DLD1 (cell line): ENCODE measurements around the gene RAPGEF4.

Experiments used
- in situ Hi-C: cut with HindIII; loops from 2 replicates; pipeline ENCODE4 v1.10.0; 2017; ENCODE audit warnings: low sequenced_read_pairs

RAPGEF4 gene

DNA sequence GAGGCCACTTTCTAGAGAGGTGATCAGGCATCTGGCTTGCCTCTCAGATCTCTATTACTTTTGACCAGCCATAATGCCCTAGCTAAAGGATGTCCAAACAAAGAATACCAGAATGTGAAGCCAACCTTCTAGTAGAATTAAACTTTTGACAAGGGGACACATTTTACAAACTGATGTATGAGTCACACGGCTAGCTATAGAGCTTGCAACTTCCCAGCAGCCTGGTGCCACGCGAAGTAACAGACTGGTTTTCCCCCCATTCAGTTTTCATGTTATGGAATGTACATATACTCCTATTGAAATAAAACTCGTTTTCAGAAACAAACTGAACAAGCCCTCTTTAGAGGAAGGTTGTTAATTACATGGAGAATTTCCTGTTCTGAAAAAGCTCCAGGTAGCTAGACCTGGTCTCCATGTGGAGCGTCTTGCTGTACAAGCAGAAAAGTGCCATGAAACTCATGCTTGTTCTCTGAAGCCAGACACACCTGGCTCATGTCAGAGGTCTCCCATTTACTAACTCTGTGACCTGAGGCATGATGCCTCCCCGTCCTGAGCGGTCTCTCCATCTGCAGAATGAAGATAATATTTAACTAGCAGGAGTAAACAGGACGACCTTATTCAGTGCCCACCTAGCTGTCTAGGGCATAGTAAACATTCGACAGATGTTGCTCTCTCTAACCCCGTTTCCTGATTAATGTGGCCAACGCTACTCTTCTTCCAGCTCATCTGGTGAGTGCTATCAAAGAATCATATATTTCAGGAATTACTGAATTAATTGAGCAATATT is 258.5 kb downstream of the RAPGEF4 start:
- in situ Hi-C loops, result no loop called here

DNA sequence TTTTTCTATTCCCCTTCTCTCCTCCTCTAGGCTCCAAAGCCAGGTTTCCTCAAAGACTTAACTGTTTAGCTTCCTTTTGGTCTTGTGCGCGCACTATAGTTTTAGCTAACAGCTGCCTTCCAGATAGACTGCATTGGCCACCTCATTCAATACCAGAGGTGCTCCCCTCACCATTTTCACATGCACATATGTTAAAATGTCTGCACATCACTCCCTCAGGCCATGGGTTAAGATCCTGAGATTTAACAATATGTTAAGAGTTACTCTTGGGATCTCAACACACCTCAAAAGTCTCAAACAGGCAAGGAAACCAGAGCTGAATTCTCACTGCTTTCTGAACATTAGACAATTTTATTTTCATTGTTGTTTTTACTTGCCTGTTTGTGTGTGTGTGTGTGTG is 259.2 kb downstream of the RAPGEF4 start:
- in situ Hi-C loops, result no loop called here

DNA sequence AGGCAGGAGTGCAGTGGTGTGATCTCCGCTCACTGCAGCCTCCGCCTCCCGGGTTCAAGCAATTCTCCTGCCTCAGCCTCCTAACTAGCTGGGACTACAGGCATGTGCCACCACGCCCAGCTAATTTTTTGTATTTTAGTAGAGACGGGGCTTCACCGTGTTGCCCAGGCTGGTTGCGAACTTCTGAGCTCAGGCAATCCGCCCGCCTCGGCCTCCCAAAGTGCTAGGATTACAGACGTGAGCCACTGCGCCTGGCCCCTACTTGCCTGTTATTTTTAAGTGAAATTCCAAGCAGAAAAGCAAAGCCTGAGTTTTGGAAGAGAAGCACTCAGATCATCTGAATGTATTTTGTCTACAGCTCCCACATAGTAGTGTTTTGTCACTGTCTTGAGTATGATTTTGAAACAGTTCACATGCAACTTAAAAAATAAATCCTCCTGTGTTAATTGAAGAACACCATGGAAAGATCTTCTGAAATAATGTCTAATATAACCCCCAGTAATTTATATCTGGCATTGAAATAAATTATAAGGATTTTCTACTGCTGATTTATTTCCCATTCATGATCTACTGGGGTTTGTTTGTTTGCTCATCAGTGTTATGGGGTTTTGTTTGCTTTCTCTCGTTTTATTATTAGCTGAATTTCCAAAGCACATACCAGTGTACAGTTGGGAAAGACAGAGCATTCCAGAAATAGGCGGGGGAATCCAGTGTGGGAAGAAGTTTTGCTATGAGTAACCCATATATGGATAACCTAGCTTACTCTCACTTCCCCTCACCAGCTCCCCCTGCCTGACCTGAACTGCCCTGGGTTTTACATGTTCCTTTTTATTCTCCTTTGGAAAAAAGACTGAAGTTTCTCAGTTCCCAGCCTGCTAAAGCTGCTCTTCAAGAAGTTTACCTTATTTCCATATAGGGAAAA is 259.9 kb downstream of the RAPGEF4 start:
- in situ Hi-C loops, result no loop called here

DNA sequence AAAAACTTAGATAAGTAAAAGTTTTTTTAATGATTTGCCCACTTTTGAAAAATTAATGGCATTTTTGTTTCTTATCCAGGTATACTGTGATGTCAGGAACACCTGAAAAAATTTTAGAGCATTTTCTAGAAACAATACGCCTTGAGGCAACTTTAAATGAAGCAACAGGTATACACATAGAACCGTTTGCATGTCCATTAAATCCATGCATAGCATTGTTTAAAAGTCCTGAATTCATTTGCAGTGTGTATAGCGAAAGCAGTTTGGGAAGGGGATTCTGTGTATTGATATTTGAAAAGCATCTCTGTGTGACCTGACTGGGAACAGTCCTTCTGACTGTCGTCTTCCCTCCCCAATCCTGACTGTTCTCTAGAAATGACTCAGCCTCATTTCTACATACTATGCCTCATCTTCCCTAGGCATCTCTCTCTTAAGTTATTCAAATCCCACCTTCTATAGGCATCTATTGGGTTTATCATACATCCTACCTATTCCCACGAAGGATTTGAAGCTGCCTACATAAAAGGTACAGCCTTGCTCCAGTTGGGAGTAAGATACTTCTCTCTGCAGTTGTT is 260.8 kb downstream of the RAPGEF4 start:
- in situ Hi-C loops, result no loop called here

DNA sequence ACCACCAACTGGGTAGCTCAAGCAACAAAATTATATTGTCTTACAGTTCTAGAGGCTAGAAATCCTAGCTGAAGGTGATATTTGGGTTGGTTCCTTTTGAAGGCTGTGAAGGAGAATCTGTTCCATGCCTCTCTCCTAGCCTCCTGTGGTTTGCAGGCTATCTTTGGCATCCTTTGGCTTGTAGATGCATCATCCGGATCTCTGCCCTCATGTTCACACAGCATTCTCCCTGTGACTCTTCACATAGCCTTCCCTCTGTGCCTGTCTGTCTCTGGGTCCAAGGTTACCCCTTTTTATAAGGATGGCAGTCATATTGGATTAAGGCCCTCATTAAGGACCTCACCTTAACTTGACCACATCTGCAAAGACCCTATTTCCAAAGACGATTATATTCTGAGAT is 261.4 kb downstream of the RAPGEF4 start:
- in situ Hi-C loops, result no loop called here

DNA sequence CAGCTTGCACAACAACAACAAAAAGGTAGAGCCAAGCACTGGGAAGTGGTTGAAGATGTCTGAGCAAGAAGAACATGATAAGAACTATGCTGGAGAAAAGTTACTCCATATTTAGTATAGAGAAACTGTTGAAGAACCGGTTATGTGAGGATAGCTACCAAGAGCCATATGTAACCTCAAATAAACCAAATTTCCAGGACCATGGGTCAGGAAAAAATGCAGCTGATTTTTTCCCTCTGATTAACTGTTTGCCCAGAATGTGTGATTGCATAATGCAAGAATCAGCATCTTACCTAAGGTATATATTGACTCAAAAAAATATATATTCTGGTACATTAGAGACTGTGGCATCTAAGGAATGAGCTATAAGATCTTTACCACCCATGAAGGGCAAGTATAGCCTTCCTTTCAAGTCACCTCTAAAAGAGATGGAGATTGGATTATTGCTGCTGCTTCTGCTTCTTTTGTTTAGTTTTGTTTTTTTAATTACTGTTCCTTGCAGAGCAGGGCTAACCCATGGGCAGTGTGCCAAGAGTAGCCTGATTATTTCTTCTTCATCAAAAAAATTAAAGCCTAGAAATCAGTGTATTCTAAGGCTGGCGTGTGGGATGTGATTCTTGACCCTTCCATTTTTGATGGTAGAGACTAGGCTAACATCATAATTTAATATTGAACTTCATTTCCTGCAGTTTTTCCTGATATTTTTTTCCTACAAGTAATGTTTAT is 263.1 kb downstream of the RAPGEF4 start:
- in situ Hi-C loops, result no loop called here

DNA sequence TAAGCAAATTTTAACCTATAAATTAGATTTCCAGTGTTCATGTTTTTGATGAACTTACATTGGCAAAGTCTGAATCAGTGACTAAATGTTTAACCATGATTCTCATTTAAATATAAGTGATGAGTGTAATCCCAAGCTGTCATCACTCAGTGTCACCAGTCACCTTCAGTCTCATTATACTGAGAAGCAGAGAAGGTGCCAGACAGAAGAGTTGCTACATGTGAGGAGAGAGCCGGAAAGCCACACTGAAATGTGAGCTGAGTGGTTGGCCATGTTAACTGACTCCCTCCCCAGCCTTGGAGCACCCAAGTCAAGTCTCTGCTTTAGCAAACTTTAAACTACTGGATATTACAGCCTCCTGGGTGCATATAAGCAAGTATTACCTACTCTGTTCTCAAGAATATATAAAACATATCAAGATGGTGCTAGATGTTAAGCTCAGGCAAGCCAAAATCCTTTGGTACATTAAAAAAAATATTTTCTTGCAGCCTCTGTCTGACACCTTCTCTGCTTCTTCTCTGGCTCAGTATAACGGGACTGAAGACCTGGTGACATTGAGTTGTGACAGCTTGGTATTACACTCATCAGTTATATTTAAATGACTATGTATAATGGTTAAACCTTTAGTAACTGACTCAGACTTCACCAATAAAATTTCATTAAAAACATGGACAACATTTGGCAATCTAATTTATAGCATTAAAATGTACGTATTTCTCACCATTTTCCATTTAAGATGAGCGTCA is 264.2 kb downstream of the RAPGEF4 start:
- in situ Hi-C loops, result no loop called here

DNA sequence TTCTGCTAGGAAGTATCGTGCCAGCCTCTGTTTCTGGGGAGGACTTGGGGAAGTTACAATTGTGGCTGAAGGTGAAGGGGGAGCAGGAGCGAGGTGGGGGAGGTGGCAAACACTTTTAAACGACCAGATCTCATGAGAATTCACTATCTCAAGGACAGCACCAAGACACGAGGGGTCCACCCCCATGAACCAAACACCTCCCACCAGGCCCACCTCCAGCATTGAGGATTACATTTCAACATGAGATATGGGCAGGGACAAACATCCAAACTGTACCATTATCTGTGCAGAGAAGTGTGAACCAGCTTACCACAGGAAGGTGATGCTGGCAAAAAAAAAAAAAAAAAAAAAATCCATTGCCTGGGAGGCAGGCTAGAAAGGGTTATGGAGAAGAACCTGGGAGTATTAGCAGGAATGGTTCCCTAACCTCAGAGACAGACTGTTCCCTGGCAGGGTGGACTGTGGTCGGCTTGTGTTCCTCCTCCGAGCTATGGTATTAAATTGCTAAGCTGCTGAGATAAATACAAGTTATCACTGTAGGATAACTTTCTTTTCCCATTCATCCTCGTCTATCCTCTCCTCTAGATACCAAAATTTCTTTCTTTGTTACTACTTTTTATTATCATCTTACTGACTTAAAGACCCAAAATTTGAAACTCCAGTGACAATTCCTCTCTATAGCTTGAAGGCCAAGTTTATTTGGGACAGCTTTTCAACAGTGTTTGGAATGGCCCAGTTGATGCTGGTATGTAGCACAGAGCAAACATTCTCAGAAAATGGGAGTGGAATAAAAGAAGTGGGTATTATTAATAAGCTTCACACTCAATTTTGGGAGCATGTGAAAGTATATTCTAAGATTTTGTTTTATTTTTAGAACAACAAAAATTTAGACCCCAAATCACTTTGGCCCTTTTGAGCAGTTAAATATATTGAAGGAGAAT is 266.3 kb downstream of the RAPGEF4 start:
- in situ Hi-C loops, result no loop called here

DNA sequence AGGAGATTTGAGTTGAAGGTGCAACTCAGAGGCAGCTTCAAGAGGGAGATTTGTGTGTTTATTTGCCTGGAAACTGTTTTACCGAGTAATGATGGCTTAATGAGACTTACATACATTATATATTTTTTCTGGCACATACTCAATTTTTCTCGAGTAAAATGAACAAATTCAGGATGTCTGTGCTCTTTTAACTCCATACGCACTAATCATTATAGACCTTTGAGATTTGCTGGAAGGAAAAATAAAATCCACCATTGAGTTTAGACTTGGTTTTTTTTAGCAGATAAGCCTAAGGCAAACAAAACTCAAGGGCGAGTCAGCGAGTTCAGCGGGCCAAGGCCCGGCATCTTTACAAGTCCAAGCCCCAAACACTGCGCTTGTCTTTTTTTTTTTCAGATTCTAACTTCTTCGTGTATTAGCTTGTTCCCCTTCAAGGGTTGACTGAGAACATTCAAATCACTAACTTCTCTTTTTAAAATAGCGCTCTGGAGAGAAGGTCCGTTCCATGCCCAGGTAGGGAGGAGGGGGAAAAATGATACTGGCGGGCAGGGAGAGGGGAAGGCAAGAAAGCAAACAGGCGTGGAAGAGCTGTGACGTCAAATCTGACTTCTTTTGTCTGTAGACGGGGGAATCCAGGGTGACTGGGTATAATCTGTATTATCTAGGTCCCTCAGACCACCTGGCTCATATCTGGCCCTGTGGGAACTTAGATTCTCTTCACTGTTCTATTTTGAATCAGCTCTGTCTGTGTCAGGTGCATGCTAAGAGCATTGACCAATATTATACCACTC is 267.3 kb downstream of the RAPGEF4 start:
- in situ Hi-C loops, result no loop called here

DNA sequence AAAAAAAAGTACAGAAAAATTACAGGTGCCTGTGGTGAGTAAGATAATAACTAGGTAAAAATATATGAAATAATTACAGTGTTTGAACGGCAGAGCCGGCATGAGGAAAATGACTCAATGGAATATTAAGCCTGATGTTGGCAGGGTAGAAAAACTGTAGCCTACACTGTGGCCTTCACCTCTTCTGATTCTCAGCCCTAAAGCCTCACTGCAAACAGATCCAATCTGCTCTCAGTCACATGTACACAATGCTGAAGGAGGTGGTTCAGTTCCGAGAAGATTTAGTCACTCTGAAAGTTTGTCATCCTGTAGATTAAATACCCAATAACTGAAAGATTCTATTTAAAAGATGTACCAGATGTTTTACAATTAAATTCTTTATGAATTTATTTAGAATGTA is 273.1 kb downstream of the RAPGEF4 start:
- in situ Hi-C loops, result no loop called here

DNA sequence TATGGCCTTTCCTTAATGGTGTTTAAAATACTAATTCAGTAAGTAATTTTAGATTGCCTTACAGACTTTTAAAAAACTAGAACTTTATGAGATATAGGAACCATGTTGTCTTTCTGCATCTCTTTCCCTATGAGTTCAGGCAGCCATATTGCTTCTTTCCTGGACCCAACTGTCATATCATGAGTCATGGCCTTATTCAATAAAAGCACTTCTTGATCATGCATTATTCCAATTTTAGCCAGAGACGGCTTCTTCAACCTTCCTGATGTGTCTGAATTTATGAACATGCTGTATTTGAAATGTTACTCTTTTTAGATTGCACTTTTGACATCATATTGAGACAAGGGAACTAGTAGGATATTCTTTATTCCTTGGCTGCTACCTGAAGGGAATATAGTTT is 274.6 kb downstream of the RAPGEF4 start:
- in situ Hi-C loops, result no loop called here

DNA sequence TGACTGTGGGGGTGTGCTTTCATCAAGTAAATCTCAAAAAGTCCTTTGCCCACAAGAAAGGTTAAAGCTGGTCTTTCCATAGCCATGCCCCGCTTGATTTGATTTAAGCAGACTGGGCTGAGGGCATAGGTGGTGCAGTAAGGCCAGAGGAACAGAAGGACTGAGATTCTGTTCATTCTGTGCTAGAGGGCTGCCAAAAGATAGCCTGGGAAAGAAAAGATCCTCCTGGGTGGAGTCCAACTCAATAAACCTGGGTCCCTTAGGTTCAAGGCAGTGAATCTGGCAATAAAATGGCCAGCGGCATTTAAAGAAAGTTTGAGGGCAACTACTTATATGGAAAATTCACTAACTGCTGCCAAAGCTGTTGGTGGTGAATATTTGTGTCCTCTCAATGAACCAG is 280.8 kb downstream of the RAPGEF4 start:
- in situ Hi-C loops, result no loop called here

DNA sequence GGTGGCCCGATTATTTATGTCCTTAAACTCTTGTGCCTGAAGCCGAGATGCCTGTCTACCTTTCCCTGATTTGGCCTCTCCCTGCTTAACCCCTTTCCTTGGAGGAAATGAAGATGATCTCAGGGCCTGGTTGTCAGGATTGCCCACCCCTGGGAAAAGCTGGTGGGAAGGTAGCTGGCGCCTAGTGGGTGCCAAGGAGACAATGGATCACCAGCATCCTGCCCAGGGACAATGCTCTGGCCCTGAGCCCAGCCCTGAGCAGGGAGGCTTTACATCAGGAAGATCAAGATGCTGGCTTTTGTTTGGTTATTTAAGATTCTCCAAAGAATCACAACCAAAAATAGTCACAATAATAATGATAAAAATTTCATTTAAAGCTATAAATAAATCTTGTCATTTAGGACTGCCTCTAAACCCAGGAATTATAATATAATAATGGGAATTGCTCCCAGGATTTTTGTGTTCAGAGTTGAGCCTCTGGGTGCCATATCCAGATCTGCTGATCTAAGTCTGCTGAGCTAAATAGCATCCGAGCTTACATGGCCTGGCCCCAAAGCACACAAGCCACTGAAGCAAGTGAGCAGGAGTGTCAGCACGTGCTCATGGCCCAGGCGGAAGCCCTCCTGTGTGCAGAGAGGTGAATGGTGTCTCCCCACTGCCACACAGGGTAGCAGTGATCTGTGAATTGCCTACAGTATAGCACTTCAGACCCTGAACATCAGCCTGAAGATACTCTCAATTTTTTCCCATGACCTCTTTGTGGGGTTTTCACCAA is 282.2 kb downstream of the RAPGEF4 start:
- in situ Hi-C loops, result no loop called here

DNA sequence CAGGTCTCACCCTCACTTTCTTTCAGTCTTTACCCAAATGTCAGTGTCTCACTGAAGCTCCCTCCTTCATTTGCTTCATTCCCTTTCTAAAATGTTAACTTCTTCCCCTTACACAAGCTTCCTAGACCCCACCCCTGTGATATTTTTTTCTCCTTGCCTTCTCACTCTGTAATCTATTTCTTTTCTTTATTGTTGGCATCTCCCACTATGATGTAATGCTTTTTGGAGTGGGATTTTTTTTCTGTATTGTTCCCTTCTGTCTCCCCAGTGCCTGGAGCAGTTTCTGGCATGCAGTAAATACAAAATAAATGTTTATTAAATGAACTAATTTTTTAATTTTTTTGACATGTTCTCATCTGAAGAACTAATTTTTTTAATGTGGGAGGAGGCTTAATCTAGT is 284.1 kb downstream of the RAPGEF4 start:
- in situ Hi-C loops, result loop anchor here (10.0 kb wide), 1 partner anchor 195 kb away; no protein-coding TSS in a partner anchor

DNA sequence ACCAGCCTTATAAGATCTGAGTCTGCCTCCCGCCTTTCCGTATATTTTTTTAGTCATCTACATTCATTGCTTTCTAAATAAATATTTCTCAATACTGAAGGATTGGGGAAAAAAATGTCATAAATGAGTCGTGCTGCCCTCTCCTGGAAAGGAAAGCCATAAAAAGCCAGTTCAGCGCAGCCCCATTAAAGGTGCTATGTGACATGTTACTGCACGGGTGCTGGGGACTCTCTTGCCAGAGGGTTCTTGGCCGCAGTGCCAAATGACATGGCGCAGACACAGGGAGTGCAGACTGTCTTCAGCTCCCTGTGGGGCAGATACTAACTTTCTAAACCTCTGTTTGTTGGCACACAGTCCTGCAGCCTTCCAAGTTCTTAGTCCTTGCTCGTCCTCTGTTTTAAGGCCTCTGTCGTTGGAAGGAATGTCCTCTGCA is 286.3 kb downstream of the RAPGEF4 start:
- in situ Hi-C loops, result loop anchor here (10.0 kb wide), 1 partner anchor 193 kb away; no protein-coding TSS in a partner anchor

DNA sequence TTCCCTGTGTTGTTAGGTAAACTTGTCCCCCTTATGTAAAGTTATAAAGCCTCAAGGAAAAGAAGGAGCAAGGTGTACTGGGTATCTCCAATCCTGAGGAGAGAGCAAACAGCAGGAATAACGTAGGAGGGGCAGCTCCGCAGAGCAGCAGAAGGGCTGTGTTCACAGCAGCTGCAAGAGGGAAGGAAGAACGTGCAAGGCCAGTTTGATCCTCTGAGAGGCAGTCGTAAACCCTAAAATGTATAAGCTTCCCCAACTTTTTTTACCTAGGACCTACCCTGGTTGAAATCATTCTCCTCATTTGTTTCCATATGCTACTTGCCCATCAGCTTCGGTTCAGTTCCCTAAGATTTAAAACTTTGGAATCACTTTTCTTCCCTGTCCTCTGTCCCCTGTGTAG is 288.1 kb downstream of the RAPGEF4 start:
- in situ Hi-C loops, result loop anchor here (10.0 kb wide), 1 partner anchor 191 kb away; no protein-coding TSS in a partner anchor

DNA sequence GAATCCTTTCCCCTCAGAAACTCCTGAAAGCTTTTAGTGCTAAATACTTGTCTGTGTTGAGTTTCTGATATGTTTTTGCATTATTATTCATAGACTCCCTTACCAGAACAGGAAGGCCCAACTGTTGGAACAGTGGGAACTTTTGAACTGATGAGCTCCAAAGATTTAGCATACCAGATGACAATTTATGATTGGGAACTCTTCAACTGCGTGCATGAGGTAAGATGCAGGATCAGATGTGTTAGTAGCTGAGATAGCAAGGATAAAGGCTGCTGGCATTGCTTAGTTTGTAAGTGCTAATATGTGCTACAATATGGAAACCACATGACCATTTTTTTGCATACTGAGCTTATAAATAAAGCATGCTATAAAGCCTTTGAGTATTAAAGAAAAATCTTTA is 290.8 kb downstream of the RAPGEF4 start:
- in situ Hi-C loops, result loop anchor here (10.0 kb wide), 1 partner anchor 188 kb away; no protein-coding TSS in a partner anchor
